Umbilical cord (tissue), 2 donors: Measurements from ENCODE around the gene SUGCT. TPM values are rescaled to one million over a fixed set of nuclear protein-coding genes. Genes with fewer than 3 reads are reported as not detected.
"Not testable (repeated sequence)": the region's sequence is repeated elsewhere in the genome, so short reads cannot be mapped to it uniquely, and the experiment has no call there.

Source experiments
- DNase-seq: peaks from one replicate; pipeline ENCODE4 v3.0.0-alpha.2; 2015; ENCODE audit warnings: low spot score
- total RNA-seq: library from RNA; depleted of rRNA; stranded (reverse); fragments of >200 nt; gene quantifications from one replicate; pipeline ENCODE4 v1.2.3, GENCODE V29; 2014; ENCODE audit warnings: low replicate concordance; ENCODE audit not compliant: insufficient read depth

SUGCT gene
- total RNA-seq, 1 donor from 2014 or later: 33.5 TPM

DNA sequence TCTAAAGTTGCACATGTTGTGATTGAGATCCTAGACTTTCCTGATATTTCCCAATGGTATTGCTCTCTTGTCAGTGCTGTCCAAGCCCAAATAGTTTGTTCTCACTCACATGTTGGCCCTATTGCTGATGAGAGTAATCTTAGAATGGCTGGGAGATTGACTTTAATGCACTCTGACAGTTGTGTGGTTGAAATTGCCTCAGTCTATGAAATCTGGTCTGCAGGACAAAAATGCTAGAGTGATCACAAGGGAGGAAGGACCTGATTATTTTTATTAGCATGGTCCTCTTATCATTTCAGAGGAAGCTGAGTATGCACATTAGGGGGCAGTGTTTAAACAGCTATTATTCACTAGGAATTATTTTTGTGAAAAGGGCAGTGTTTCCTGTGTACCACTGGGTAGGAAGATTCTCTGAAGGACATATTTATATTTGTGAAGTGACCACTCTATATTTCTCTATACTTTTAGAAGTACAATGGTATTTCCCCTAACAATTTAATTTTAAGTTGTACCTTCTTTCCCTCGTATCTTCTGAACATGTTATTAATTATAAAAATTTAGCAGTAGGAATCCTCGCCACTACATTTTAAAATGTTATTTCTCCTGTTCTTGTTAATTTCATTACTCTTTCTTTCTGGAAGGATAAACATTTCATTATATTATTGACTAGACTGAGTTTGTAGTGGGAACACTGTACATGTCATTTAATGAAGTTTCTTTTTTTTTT, 64.4 kb downstream of the SUGCT start:
- DNase-seq: peak; percentile 39

- DNase-seq: peak; percentile 39
Observed at GRCh38 chr7:40200791-40201190, 66.0 kb downstream of the SUGCT start.

DNA sequence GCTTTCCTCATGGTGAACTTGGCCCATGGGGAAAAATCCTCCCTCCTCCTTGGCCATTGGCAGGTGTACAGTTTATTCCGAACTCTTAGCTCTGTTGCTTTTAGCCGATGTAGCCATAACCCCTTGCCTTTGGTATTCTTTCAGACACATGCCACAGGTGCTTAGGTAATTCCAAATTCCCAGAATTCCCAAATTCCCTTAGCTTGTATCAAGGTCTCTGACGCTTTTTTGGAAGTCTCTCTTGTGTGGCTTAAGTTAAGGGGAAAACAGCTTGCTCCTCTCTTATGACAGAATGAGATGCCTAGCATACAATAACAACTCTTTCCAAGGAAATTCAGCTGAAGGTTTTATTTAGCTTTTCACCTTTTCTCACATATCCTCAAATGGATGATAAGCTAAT, 68.0 kb downstream of the SUGCT start:
- no peak for DNase-seq

GRCh38 chr7:40204581-40204980, 69.8 kb downstream of the SUGCT start:
- no peak for DNase-seq

DNA sequence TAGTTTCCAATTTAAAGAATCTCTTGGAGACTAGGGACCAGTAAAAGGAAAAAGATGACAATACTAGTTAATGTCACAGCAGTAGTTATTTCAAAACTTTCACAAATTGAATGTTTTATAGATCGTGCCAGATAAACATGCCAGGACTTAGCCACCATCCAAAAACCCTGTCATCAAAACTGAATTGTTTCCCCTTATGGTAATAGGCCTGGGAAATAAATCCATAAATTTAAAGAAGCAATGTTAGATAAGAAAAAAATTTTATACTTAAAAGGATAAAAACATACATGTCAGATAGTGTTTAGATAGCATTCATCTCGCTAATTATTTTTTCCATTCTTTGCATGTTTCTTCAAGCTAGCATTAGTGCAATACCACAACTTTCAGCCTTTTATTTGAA, 71.2 kb downstream of the SUGCT start:
- DNase-seq: peak; percentile 33

GRCh38 chr7:40211276-40212003, 76.6 kb downstream of the SUGCT start:
- no peak for DNase-seq

- no peak for DNase-seq
Observed at GRCh38 chr7:40213291-40213690, 78.5 kb downstream of the SUGCT start.

- DNase-seq: no peak
Observed at GRCh38 chr7:40213856-40214255, 79.1 kb downstream of the SUGCT start.

- DNase-seq: not testable (repeated sequence)
Observed at GRCh38 chr7:40218612-40219011, 83.8 kb downstream of the SUGCT start.

- peak; percentile 59 for DNase-seq
Observed at GRCh38 chr7:40219917-40220316, 85.1 kb downstream of the SUGCT start.

DNA sequence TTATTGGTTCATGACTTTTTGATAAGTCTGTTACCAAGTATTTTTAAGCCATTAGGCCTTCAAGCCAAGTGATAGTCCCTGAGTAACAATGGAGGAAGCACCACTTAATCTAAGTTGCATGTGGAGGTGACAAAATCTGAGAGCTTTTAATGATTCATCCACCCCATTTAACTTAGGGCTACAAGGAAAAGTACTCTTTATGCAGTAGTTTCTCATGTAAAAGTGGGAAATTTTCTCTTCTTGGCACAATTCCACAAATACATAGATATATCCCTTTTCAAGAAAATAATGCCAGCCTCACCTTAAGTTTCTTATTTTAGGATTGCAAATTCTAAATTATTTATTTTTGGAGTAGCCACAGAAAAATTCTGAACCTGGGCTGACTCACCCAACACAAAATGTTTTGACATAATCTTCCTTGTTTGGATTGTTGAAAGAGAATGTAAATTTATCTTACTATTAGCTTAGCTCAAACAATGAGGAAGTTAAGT, 85.7 kb downstream of the SUGCT start:
- no peak for DNase-seq

- peak; percentile 35 for DNase-seq
Observed at GRCh38 chr7:40221836-40222235, 87.0 kb downstream of the SUGCT start.

DNA sequence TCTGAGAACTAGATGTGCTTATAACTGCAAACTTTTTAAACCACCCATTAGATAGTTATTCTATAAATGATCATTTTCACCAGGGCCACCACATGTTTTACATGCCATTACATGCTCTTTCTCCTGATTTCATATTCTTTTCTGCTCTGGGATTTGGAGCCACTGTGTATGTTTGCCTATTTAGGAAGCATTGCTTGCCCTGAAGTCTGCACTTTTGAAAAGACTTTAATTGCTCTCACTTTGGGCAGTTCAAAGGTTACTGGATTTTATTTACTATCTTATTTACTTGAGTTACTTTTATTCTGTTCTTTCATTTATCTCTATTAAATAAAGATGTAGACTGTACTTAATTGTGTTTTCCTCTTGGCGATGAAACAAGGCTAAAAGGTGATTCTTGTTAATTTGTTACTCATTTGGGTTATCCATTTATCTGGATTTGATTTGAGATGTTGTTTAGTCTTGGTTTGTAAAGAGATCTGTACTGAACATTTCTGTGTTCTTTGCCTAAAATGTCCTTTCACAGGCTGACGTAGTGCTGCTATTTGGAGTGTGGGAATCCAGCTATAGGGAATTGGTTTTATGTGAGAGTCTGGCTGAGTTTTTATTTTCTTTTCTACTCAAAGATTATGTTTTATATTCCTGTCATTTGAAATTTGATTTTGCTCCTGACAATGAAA, 88.8 kb downstream of the SUGCT start:
- peak; percentile 37 for DNase-seq

DNA sequence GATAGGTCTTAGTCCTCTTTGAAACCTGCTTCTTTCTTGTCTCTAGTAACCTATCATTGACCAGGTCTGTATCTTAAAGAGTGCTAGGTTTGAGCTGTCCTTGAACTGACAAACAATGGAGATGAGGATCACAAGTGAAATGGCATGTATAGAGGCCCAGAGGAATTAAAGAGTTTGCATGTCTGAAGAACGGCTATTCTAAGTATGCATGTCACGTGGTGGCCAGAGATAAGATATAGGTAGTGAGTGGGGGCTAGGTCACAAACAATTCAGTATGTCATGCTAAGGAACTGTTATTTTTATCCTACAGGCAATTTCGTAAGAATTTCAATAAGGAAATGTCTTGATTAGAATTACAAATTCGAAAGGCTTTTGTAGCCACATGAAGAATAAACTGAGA, 95.3 kb downstream of the SUGCT start:
- DNase-seq: peak; percentile 3

GRCh38 chr7:40231796-40232195, 97.0 kb downstream of the SUGCT start:
- DNase-seq: no peak

GRCh38 chr7:40232242-40232893, 97.6 kb downstream of the SUGCT start:
- peak; percentile 77 for DNase-seq

DNA sequence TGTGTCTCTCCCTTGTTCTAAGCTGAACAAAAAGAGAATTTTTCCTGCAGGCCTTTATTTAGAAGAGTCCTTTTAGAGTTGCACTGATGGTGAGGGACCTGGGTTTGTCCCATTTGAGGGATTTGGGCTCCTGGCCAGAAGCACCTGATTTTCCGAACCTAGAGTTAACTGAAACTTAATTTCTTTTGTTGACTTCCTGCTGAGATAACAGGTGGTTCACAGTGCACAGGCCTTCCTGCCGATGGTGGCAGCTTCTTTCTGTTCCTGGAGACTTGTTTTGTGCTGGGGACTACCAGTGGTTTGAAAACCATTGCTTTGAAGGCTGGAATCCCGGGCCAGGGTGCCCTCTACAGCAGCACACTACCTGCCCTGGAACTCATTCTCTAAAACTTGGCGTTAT, 99.2 kb downstream of the SUGCT start:
- DNase-seq: no peak

DNA sequence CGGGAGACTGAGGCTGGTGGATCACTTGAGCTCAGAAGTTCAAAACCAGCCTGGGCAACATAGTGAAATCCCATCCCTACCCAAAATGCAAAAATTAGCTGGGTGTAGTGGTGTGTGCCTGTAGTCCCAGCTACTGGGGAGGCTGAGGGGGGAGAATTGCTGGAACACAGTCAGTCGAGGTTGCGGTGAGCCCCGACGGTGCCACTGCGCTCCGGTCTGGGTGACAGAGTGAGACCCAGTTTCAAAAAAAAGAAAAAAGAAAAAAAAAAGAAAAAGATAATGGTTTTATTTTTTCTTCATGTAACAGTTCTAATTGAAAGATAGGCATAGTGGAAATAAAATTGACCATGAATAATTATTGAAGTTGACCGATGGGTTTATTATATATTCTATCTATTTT, 99.9 kb downstream of the SUGCT start:
- DNase-seq: no peak

DNA sequence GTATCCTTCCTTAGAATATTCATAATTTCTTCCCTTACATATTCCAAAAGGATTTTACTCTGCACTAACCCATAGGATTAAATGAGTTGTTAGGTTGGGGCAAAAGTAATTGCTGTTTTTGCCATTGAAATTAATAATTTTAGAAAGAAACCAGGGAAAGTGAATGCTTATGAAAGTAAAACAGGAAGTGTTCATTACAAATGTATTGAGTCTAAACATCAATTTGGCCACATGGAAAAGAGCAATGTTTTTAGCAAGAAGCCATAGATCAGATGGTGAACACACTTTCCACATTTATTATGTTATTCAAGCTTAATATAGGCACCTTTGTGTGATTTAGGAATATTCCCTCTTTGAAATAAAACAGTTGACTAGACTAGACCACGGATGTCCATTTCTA, 102.9 kb downstream of the SUGCT start:
- DNase-seq: no peak

GRCh38 chr7:40239755-40240303, 105.0 kb downstream of the SUGCT start:
- no peak for DNase-seq

GRCh38 chr7:40243076-40243475, 108.3 kb downstream of the SUGCT start:
- no peak for DNase-seq

DNA sequence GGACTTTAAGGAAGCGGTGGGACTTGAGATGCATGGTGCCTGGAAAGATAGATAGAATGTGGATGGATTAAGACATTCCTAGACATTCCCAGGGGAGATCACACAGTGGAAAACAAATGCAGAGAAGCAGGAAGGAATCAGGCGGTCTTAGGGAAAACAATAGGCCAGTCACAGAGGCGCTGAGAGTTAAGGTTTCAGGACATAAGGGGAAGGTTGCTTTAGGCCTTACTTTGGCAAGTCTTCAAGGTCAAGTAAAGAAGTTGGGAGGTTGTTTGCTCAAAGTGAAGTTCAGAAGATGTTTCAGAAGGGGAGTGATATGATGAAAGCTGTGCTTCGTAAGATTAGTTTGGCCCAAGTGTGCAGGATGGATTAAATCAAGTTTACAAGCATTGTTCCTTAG, 109.4 kb downstream of the SUGCT start:
- DNase-seq: no peak
